GM12872 (cell line): ENCODE results near the gene OXSR1.

Experiments used
- TF ChIP-seq, protein P1 (sequence below): IDR thresholded peaks from 3 replicates; pipeline ENCODE4 v1.5.1; 2011; ENCODE audit warnings: low read depth, mild to moderate bottlenecking, low read length, moderate library complexity; ENCODE audit not compliant: insufficient read depth

The OXSR1 gene

DNA sequence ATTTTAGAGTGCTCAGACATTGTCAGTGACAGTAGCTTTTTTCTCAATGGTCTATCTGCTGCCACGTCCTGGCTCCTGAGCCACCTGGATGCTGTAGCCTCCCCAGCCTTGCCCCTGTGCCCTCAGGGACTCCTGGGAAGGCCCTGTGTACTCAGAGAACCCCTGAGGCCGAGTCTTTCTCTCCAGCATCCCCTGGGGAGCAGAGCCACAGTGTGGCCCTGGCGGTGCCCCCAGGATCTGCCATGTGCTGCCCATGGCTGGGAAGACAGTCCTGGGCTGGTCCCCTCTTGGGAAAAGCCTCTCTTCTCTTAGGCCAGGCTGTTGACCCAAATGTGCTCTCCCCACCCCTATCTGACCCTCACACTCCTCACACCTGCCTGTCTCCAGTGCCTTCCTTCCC, 21.8 kb upstream of the OXSR1 start:
- TF ChIP-seq, protein P1, sequence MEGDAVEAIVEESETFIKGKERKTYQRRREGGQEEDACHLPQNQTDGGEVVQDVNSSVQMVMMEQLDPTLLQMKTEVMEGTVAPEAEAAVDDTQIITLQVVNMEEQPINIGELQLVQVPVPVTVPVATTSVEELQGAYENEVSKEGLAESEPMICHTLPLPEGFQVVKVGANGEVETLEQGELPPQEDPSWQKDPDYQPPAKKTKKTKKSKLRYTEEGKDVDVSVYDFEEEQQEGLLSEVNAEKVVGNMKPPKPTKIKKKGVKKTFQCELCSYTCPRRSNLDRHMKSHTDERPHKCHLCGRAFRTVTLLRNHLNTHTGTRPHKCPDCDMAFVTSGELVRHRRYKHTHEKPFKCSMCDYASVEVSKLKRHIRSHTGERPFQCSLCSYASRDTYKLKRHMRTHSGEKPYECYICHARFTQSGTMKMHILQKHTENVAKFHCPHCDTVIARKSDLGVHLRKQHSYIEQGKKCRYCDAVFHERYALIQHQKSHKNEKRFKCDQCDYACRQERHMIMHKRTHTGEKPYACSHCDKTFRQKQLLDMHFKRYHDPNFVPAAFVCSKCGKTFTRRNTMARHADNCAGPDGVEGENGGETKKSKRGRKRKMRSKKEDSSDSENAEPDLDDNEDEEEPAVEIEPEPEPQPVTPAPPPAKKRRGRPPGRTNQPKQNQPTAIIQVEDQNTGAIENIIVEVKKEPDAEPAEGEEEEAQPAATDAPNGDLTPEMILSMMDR, result 0 out of 3 replicates have a peak, but pooled peaks have one; percentile 4

DNA sequence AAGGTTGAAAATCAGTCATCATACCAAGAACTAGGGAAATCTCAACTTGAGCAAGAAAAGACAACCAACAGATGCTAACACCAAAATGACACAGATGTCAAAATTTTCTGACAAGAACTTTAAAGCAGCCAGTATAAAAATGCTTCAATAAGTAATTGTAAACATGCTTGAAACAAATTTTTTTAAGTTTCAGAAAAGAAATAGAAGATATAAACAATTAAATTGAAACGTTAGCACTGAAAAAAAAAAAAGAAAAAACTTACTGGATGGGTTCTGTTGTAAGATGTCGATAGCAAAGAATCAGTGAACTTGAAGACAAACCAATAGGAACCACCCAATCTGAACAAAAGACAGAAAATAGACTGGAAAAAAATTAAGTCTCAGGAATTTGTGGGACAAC, 18.8 kb upstream of the OXSR1 start:
- TF ChIP-seq, protein P1, result no peak

DNA sequence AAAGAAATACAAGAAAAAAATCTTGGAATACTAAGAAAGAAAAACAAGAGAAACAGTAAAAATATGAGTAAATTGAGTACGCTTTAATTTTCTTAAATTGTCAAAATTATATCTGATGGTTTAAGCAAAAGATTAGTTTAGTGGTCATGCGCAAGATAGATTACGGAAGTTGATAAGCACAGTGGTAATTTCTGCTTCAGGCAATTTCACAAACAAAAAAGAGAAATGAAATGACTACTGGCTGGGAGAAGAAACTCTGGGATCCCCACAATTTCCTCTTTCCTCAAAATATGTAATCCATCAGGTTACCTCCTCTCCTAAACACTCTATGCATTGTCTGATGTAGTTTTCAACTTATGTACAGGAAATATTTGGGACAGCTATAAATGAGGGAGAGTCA, 17.9 kb upstream of the OXSR1 start:
- TF ChIP-seq, protein P1, result no peak

DNA sequence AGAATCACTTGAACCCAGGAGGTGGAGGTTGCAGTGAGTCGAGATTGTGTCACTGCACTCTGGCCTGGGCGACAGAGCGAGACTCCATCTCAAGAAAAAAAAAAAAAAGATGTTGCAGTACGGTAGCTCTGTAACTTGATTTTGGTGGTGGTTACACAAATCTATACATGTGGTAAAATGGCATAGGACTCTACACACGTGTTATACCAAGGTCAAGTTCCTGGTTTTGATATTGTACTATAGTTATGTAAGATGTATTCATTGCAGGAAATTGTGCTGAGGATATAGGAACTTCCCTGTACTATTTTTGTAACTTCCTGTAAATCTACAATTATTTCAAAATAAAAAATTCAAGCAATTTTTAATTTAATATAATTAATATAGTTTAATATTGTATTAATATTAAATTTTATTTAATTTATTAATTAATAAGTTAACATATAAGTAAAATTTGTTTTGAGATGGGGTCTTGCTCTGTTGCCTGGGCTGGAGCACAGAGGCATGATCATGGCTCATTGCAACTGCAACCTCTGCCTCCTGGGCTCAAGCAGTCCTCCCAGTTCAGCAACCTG, 16.9 kb upstream of the OXSR1 start:
- TF ChIP-seq, protein P1, result no peak

DNA sequence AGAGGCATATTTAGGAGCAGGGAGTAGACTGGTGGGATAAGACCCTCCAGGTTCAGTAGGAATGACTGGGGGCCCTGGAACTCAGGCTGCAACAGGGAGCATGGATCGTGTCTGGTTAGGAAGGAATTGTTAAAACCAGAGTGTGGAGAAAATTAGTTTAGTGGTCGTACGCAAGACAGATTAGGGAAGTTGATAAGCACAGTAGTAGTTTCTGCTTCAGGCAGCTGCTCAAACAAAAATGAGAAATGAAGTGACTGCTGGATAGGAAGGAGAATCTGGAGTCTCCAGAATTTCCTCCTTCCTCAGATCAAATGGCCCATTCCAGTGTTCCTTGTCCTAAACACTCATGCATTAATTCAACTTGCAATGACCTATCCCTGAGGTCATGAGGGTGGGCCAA, 15.6 kb upstream of the OXSR1 start:
- TF ChIP-seq, protein P1, result no peak

DNA sequence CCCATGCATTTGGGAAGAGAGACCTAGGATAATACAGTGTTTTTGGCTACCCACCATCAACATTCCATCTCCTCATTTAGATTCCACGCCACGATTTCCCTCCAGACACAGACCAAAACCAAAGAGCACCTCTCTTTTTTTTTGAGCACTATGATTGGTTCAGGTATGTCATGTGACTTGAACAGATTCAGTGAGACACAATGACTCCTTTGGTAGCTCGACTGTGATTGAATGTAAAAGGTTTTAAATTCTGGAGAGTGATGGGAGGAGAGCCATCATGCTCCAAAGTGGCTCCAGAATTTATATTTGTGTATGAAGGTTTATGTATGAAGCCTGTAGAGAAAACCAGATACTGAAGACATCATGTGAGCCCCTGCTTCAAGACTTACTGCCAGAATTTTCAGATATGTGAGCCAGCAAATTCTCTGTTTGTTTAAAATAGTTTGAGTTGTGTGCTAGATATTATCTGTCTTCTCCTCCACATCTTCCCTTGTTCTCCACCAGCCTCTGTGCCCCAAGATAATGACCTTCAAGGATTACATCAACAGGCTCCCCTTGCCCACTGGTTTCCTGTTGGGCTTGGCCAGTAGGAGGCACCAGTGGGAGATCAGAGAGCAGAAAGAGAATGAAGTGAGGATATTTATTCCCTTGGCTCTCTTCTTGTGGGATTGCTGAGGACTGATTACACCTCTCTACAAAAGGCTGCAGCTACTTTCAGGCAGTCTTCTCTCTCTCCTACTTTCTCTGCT, 14.4 kb upstream of the OXSR1 start:
- TF ChIP-seq, protein P1, result peak; percentile 31; the same call in 1 of the 3 replicates

DNA sequence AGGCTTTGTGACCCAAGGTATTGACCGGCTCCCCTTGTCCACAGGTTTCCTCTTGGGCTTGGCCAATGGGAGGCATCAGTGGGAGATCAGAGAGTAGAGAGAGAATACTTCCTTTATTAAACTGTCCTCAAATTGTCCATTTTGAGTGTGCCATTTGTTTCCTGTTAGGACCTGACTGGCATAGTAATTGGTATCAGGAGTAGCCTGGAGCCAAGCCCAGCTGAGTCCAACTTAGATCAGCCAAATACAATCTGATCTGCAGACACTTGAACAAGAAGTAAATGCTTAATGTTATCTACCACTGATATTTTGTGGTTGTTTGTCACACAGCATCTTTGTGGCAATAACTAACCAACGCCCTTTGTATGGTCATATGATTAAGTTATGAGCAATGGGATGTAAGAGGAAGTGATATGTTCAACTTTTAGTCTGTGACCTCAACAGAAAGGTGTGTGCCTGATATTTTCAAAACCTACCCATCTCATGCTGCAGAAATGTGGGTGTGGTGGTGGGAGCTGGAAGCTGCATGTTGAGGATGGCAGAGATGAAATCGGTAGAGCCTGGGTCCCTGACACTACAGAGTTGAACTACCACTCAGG, 13.6 kb upstream of the OXSR1 start:
- TF ChIP-seq, protein P1, result no peak
